ENCODE measurements around the gene OSBPL5. TPM values are rescaled to one million over a fixed set of nuclear protein-coding genes. Genes with fewer than 3 reads are reported as not detected.

Gene OSBPL5
- polyA plus RNA-seq, 3 donors = 3.1 to 30.3 (median 6.8) TPM

DNA sequence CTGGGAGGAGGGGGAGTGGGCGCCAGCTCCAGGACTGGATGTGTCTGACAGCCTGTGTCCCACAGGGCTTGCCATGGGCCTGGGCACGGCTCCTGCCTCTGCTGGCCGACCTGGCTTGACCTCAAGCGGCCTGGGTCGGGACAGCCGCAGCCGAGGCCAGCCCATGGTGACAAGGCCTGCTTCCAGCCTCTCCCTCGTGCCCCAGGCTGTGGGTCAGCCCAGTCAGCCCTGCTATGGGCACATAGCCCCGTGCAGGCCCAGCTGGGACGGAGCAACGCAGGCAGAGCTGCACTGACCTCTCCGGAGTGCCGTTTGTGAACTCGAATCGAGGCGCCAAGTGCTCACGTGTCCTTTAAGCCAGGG lies 17.9 kb downstream of the OSBPL5 start:
- TF ChIP-seq, protein P1, sequence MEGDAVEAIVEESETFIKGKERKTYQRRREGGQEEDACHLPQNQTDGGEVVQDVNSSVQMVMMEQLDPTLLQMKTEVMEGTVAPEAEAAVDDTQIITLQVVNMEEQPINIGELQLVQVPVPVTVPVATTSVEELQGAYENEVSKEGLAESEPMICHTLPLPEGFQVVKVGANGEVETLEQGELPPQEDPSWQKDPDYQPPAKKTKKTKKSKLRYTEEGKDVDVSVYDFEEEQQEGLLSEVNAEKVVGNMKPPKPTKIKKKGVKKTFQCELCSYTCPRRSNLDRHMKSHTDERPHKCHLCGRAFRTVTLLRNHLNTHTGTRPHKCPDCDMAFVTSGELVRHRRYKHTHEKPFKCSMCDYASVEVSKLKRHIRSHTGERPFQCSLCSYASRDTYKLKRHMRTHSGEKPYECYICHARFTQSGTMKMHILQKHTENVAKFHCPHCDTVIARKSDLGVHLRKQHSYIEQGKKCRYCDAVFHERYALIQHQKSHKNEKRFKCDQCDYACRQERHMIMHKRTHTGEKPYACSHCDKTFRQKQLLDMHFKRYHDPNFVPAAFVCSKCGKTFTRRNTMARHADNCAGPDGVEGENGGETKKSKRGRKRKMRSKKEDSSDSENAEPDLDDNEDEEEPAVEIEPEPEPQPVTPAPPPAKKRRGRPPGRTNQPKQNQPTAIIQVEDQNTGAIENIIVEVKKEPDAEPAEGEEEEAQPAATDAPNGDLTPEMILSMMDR (IDR thresholded peaks at IDR 0.05) = no peak
- peaks cover 16 to 56% of the 10 kb centered on the region in 2 donors for H3K36me3 ChIP-seq (replicated peaks in 1 of 2; ENCODE audit: control insufficient read depth in 1 of 2, insufficient read depth in 2 of 2, low read length in 2 of 2)
- Mint-ChIP-seq H3K4me1 (peaks cover 23% of the 10 kb centered on the region), H3K9me3 (peaks cover 0 to 2% (median 0%) of the 10 kb centered on the region in 7 donors), H3K27me3 (ENCODE audit: low read depth in 3 of 3) (no peaks in the 10 kb centered on the region), H3K4me3 (no peak overlapping the region), H3K36me3 (peaks cover 28 to 59% of the 10 kb centered on the region in 2 donors), H3K27ac (peak overlapping the region in 2 of 7 donors; percentile 48 to 62)
- no peak overlapping the region for H2AFZ ChIP-seq (ENCODE audit: insufficient read depth, low read depth, low read length, poor library complexity, severe bottlenecking)
- DNase-seq = no peak
- peaks cover 96% of the 10 kb centered on the region for H3K79me2 ChIP-seq (ENCODE audit: insufficient read depth, low read length)
- no peak overlapping the region for H3K4me2 ChIP-seq (replicated peaks; ENCODE audit: extremely low read depth, low read length, poor library complexity, severe bottlenecking)
- no peaks in the 10 kb centered on the region for H3K27me3 ChIP-seq (ENCODE audit: control insufficient read depth in 2 of 2, insufficient read depth in 2 of 2, low read length in 2 of 2)
- intact Hi-C loops (cut with micrococcal nuclease) = no loop called here
- peaks cover 4 to 14% of the 10 kb centered on the region in 2 donors for H3K4me1 ChIP-seq (ENCODE audit: control insufficient read depth in 1 of 2, insufficient read depth in 2 of 2, low read length in 2 of 2)
- no peak overlapping the region for H3K4me3 ChIP-seq (replicated peaks in 1 of 3; ENCODE audit: low read depth in 2 of 3, low read length in 3 of 3)
- H3K9me3 ChIP-seq (replicated peaks in 1 of 2; ENCODE audit: control insufficient read depth in 1 of 2, insufficient read depth in 1 of 2, low read length in 2 of 2) = no peaks in the 10 kb centered on the region
- H4K20me1 ChIP-seq (ENCODE audit: insufficient read depth, low read length) = peaks cover 98% of the 10 kb centered on the region
- H3K27ac ChIP-seq (ENCODE audit: low read depth in 1 of 2, low read length in 2 of 2) = no peak overlapping the region
- no peak overlapping the region for H3K9ac ChIP-seq (ENCODE audit: insufficient read depth, low read length, poor library complexity, severe bottlenecking)
- 88% methylated on average over 10 of the region's 17 CpGs for WGBS (ENCODE audit: insufficient coverage)

DNA sequence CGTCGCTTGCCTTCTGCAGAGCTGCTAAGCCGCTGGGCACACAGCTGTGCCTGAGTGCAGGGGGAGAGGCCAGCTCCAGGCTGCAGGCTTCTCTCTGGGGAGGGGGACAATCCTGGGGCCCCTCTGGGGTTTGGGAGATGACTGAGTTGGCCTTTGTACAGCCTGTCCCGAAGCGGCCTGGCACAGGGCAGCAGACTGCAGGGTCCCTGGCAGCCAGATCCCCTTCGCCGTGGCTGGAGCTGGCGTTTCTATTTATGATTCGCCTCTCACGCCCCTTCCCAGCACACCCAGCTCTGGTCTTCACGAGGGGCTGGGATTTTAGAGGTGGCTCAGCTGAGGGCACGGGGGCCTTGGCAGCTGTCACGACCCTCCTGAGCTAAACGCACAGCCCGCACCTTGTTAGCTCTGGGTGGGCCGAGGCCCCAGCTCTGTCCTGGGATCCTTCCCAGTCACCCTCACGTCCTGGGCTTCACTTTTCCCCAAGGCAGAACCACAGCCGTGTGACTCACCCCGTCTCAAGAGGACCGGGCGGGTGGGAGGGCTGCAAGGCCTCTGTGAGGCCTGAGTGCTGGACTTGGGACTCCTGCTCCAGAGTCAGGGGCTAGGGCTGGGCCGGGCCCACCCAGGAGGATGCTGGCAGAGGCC lies 18.4 kb downstream of the OSBPL5 start:
- Histone ChIP-seq H3K4me2 (replicated peaks; ENCODE audit: extremely low read depth, low read length, poor library complexity, severe bottlenecking) (no peak overlapping the region), H3K4me3 (replicated peaks in 1 of 3; ENCODE audit: low read depth in 2 of 3, low read length in 3 of 3) (no peak overlapping the region), H3K9me3 (replicated peaks in 1 of 2; ENCODE audit: control insufficient read depth in 1 of 2, insufficient read depth in 1 of 2, low read length in 2 of 2) (no peaks in the 10 kb centered on the region), H3K4me1 (ENCODE audit: control insufficient read depth in 1 of 2, insufficient read depth in 2 of 2, low read length in 2 of 2) (peaks cover 4 to 14% of the 10 kb centered on the region in 2 donors), H3K27ac (ENCODE audit: low read depth in 1 of 2, low read length in 2 of 2) (no peak overlapping the region), H2AFZ (ENCODE audit: insufficient read depth, low read depth, low read length, poor library complexity, severe bottlenecking) (no peak overlapping the region), H3K36me3 (replicated peaks in 1 of 2; ENCODE audit: control insufficient read depth in 1 of 2, insufficient read depth in 2 of 2, low read length in 2 of 2) (peaks cover 16 to 51% of the 10 kb centered on the region in 2 donors), H3K9ac (ENCODE audit: insufficient read depth, low read length, poor library complexity, severe bottlenecking) (no peak overlapping the region), H3K27me3 (ENCODE audit: control insufficient read depth in 2 of 2, insufficient read depth in 2 of 2, low read length in 2 of 2) (no peaks in the 10 kb centered on the region), H3K79me2 (ENCODE audit: insufficient read depth, low read length) (peaks cover 96% of the 10 kb centered on the region), H4K20me1 (ENCODE audit: insufficient read depth, low read length) (peaks cover 97% of the 10 kb centered on the region)
- H3K27me3 Mint-ChIP-seq (ENCODE audit: low read depth in 3 of 3) = no peaks in the 10 kb centered on the region
- H3K27ac Mint-ChIP-seq = no peak overlapping the region
- H3K36me3 Mint-ChIP-seq = peaks cover 23 to 59% of the 10 kb centered on the region in 2 donors
- H3K4me3 Mint-ChIP-seq = no peak overlapping the region
- no peak for DNase-seq
- H3K4me1 Mint-ChIP-seq = peaks cover 25% of the 10 kb centered on the region
- peaks cover 0 to 2% (median 0%) of the 10 kb centered on the region in 7 donors for H3K9me3 Mint-ChIP-seq
- WGBS (ENCODE audit: insufficient coverage) = 85% methylated on average over 20 of the region's 22 CpGs
- TF ChIP-seq, protein P1 (IDR thresholded peaks at IDR 0.05) = no peak
- intact Hi-C loops (cut with micrococcal nuclease) = no loop called here
